ENCODE measurements around the gene GRIK4. TPM values are rescaled to one million over a fixed set of nuclear protein-coding genes. Genes with fewer than 3 reads are reported as not detected.

GRIK4 gene
- total RNA-seq, 3 donors from 2014 or later (not counting 1 experiment from before 2014, with no cell fraction given), result 2.2 to 32.3 (median 21.9) TPM

DNA sequence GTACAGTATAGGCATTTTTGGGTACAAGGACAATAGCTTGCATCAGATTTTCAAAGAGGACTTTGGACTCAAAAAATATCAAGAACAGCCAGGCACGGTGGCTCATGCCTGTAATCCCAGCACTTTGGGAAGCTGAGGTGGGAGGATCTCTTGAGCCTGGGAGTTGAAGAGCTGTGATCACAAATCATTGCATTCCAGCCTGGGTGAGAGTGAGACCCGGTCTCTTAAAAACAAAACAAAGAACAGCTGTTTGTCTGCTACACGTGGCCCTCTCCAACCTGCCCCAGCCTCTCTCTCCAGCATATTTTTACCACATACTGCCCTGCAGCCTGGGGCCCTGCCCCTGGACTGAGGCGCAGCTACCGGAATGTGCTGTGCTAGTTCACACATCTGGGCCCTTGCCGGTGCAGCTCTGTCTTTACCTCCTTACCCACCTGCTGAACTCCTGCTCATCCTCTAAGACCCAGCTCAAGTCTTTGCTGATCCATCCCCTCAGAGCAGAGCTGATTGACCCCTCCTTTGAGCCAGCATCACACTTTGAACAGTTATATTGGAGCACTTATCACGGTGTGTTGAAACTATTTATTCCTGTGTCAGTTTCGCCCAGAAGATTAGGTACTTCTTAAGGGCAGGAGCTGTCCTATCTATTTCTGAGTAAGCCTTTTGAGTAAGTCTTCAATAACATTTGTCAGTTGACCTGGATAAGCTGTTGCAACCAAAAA is 29.4 kb downstream of the GRIK4 start:
- ATAC-seq (no peak), DNase-seq (no peak)

DNA sequence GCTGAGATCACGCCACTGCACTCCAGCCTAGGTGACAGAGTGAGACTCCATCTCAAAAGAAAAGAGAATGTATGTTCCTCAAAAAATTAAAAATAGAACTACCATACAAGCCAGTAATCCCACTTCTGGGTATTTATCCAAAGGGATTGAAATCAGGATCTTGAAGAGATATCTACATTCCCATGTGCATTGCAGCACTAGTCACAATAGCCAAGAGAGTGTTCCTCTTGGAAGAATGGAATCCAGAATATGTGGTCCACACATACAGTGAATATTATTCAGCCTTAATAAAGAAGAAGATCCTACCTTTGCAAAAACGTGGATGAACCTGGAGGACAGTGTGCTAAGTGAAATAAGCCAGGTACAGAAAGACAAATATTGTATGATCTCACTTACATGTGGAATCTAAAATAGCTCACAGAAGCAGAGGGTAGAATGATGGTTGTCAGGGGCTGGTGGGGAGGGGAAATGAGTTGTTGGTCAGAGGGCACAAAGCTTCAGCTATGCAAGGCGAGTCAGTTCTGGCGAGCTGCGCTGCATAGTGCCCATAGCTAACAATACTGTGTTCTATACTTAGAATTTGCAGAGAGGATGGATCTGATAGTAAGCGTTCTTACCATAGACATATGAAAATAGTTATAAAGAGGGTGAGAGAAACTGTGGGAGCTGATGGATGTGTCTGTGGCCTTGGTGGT is 32.1 kb downstream of the GRIK4 start:
- Histone ChIP-seq H3K4me3 (ENCODE audit: low read length) (no peak overlapping the region), H3K27ac (ENCODE audit: low read length) (no peak overlapping the region), H3K27me3 (ENCODE audit: control insufficient read depth, insufficient read depth, low read length) (no peaks in the 10 kb centered on the region), H3K4me1 (ENCODE audit: control insufficient read depth, insufficient read depth, low read length) (peaks cover 22% of the 10 kb centered on the region), H3K9me3 (ENCODE audit: control insufficient read depth, insufficient read depth, low read length) (no peaks in the 10 kb centered on the region), H3K36me3 (ENCODE audit: control insufficient read depth, insufficient read depth, low read length) (no peaks in the 10 kb centered on the region)
- peak overlapping the region in 1 of 2 donors; percentile 15 for H3K27ac Mint-ChIP-seq
- H3K9me3 Mint-ChIP-seq, result no peaks in the 10 kb centered on the region
- H3K36me3 Mint-ChIP-seq, result no peaks in the 10 kb centered on the region
- no peak overlapping the region for H3K4me3 Mint-ChIP-seq
- peaks cover 26 to 62% of the 10 kb centered on the region in 2 donors for H3K4me1 Mint-ChIP-seq
- ATAC-seq, result no peak
- H3K27me3 Mint-ChIP-seq (ENCODE audit: low read depth in 2 of 2), result no peaks in the 10 kb centered on the region
- WGBS (ENCODE audit: insufficient coverage), result 82% methylated on average over 5 of the region's 6 CpGs
- DNase-seq, result no peak
- intact Hi-C loops (cut with micrococcal nuclease), result no loop called here
- no peak for TF ChIP-seq CTCF (IDR thresholded peaks at IDR 0.05)

More for the DNA sequence above, 29.4 kb downstream of the GRIK4 start:
- no peak overlapping the region for H3K27ac ChIP-seq (ENCODE audit: low read length)
- no peaks in the 10 kb centered on the region for H3K27me3 ChIP-seq (ENCODE audit: control insufficient read depth, insufficient read depth, low read length)
- peaks cover 8% of the 10 kb centered on the region for H3K4me1 ChIP-seq (ENCODE audit: control insufficient read depth, insufficient read depth, low read length)
- H3K36me3 Mint-ChIP-seq, result no peaks in the 10 kb centered on the region
- peak overlapping the region in 1 of 2 donors; percentile 19 for H3K27ac Mint-ChIP-seq
- no peaks in the 10 kb centered on the region for H3K9me3 Mint-ChIP-seq
- no peak for TF ChIP-seq CTCF (IDR thresholded peaks at IDR 0.05)
- H3K9me3 ChIP-seq (ENCODE audit: control insufficient read depth, insufficient read depth, low read length), result no peaks in the 10 kb centered on the region
- intact Hi-C loops (cut with micrococcal nuclease), result no loop called here
- H3K4me1 Mint-ChIP-seq, result peaks cover 9 to 43% of the 10 kb centered on the region in 2 donors
- no peak overlapping the region for H3K4me3 ChIP-seq (ENCODE audit: low read length)
- H3K36me3 ChIP-seq (ENCODE audit: control insufficient read depth, insufficient read depth, low read length), result no peaks in the 10 kb centered on the region
- no peak overlapping the region for H3K4me3 Mint-ChIP-seq
- WGBS (ENCODE audit: insufficient coverage), result 86% methylated on average over 8 of the region's 8 CpGs
- H3K27me3 Mint-ChIP-seq (ENCODE audit: low read depth in 2 of 2), result no peaks in the 10 kb centered on the region

- Histone ChIP-seq H3K9me3 (ENCODE audit: control insufficient read depth, insufficient read depth, low read length) (no peaks in the 10 kb centered on the region), H3K27ac (ENCODE audit: low read length) (no peak overlapping the region), H3K27me3 (ENCODE audit: control insufficient read depth, insufficient read depth, low read length) (no peaks in the 10 kb centered on the region), H3K4me3 (ENCODE audit: low read length) (no peak overlapping the region), H3K36me3 (ENCODE audit: control insufficient read depth, insufficient read depth, low read length) (no peaks in the 10 kb centered on the region), H3K4me1 (ENCODE audit: control insufficient read depth, insufficient read depth, low read length) (peaks cover 22% of the 10 kb centered on the region)
- under 1% methylated on average over 7 of the region's 7 CpGs for WGBS (ENCODE audit: insufficient coverage)
- H3K9me3 Mint-ChIP-seq, result no peaks in the 10 kb centered on the region
- H3K27ac Mint-ChIP-seq, result peak overlapping the region in 1 of 2 donors; percentile 55
- H3K27me3 Mint-ChIP-seq (ENCODE audit: low read depth in 2 of 2), result no peaks in the 10 kb centered on the region
- intact Hi-C loops (cut with micrococcal nuclease), result no loop called here
- no peaks in the 10 kb centered on the region for H3K36me3 Mint-ChIP-seq
- TF ChIP-seq CTCF (IDR thresholded peaks at IDR 0.05), result no peak
- DNase-seq (no peak), ATAC-seq (peak; percentile 39 to 63 (median 40))
- H3K4me3 Mint-ChIP-seq, result peak overlapping the region; percentile 70
- H3K4me1 Mint-ChIP-seq, result peaks cover 26 to 75% of the 10 kb centered on the region in 2 donors
These were observed 34.3 kb downstream of the GRIK4 start for GRCh38 chr11:120545813-120546212.

All from natural killer cell (primary cell).